Activated naive CD4-positive, alpha-beta T cell treated with anti-CD3 and anti-CD28 coated beads, Interleukin-2, amount 50 U/mL, for 24 hours (primary cell): ENCODE data around the gene OR10J1.

Source experiments
- H3K27ac Mint-ChIP-seq: one replicate; pipeline ENCODE4 v1.8.0; 2021; ENCODE audit warnings: mild to moderate bottlenecking, mixed read lengths
- H3K27me3 Mint-ChIP-seq: one replicate; pipeline ENCODE4 v1.8.0; 2021; ENCODE audit warnings: mixed read lengths
- H3K36me3 Mint-ChIP-seq: one replicate; pipeline ENCODE4 v1.8.0; 2021; ENCODE audit warnings: mixed read lengths
- H3K4me1 Mint-ChIP-seq: one replicate; pipeline ENCODE4 v1.8.0; 2021; ENCODE audit warnings: mixed read lengths
- H3K4me3 Mint-ChIP-seq: one replicate; pipeline ENCODE4 v1.8.0; 2021; ENCODE audit warnings: mild to moderate bottlenecking, mixed read lengths
- H3K9me3 Mint-ChIP-seq: one replicate; pipeline ENCODE4 v1.8.0; 2021; ENCODE audit warnings: mixed read lengths

The OR10J1 gene

GRCh38 chr1:159459551-159459950 lies 20.0 kb downstream of the OR10J1 start:
- Mint-ChIP-seq H3K4me3 (no peak overlapping the region), H3K4me1 (no peaks in the 10 kb centered on the region), H3K27me3 (no peaks in the 10 kb centered on the region), H3K9me3 (peaks cover 15% of the 10 kb centered on the region), H3K36me3 (peaks cover 4% of the 10 kb centered on the region), H3K27ac (no peak overlapping the region)

- Mint-ChIP-seq H3K27me3 (peaks cover 9% of the 10 kb centered on the region), H3K9me3 (peaks cover 15% of the 10 kb centered on the region), H3K4me3 (no peak overlapping the region), H3K36me3 (peaks cover 4% of the 10 kb centered on the region), H3K27ac (no peak overlapping the region), H3K4me1 (no peaks in the 10 kb centered on the region)
These were observed 25.7 kb downstream of the OR10J1 start for GRCh38 chr1:159465191-159465603.

GRCh38 chr1:159468321-159468720 lies 28.8 kb downstream of the OR10J1 start:
- H3K4me1 Mint-ChIP-seq = no peaks in the 10 kb centered on the region
- no peak overlapping the region for H3K4me3 Mint-ChIP-seq
- H3K27ac Mint-ChIP-seq = no peak overlapping the region

GRCh38 chr1:159469921-159470533 lies 30.5 kb downstream of the OR10J1 start:
- Mint-ChIP-seq H3K4me1 (no peaks in the 10 kb centered on the region), H3K27ac (no peak overlapping the region), H3K9me3 (peaks cover 5% of the 10 kb centered on the region), H3K27me3 (peaks cover 16% of the 10 kb centered on the region), H3K4me3 (no peak overlapping the region), H3K36me3 (no peaks in the 10 kb centered on the region)

More at GRCh38 chr1:159468321-159468720, 28.8 kb downstream of the OR10J1 start:
- peaks cover 5% of the 10 kb centered on the region for H3K9me3 Mint-ChIP-seq
- peaks cover 14% of the 10 kb centered on the region for H3K27me3 Mint-ChIP-seq
- no peaks in the 10 kb centered on the region for H3K36me3 Mint-ChIP-seq

GRCh38 chr1:159473335-159473734 lies 33.8 kb downstream of the OR10J1 start:
- Mint-ChIP-seq H3K27me3 (peaks cover 14% of the 10 kb centered on the region), H3K4me1 (no peaks in the 10 kb centered on the region), H3K9me3 (peaks cover 5% of the 10 kb centered on the region), H3K27ac (no peak overlapping the region), H3K36me3 (no peaks in the 10 kb centered on the region), H3K4me3 (no peak overlapping the region)

- Mint-ChIP-seq H3K27ac (no peak overlapping the region), H3K36me3 (no peaks in the 10 kb centered on the region), H3K4me1 (no peaks in the 10 kb centered on the region), H3K9me3 (peaks cover 5% of the 10 kb centered on the region), H3K27me3 (peaks cover 10% of the 10 kb centered on the region), H3K4me3 (no peak overlapping the region)
These were observed 35.4 kb downstream of the OR10J1 start for GRCh38 chr1:159474926-159475325.

- H3K9me3 Mint-ChIP-seq = peaks cover 8% of the 10 kb centered on the region
- H3K27ac Mint-ChIP-seq = no peak overlapping the region
- no peak overlapping the region for H3K4me3 Mint-ChIP-seq
- H3K27me3 Mint-ChIP-seq = peaks cover 22% of the 10 kb centered on the region
- H3K36me3 Mint-ChIP-seq = no peaks in the 10 kb centered on the region
- no peaks in the 10 kb centered on the region for H3K4me1 Mint-ChIP-seq
These were observed 44.0 kb downstream of the OR10J1 start for GRCh38 chr1:159483501-159483900.
